HG03045 (cell line): ENCODE data around the gene ADM.

ENCODE experiments used
- ATAC-seq: cut with Tn5 transposase; IDR thresholded peaks from one replicate; pipeline ENCODE4 v1.9.1; 2021; ENCODE audit warnings: mild to moderate bottlenecking, moderate library complexity; ENCODE audit not compliant: unreplicated experiment

ADM gene

DNA sequence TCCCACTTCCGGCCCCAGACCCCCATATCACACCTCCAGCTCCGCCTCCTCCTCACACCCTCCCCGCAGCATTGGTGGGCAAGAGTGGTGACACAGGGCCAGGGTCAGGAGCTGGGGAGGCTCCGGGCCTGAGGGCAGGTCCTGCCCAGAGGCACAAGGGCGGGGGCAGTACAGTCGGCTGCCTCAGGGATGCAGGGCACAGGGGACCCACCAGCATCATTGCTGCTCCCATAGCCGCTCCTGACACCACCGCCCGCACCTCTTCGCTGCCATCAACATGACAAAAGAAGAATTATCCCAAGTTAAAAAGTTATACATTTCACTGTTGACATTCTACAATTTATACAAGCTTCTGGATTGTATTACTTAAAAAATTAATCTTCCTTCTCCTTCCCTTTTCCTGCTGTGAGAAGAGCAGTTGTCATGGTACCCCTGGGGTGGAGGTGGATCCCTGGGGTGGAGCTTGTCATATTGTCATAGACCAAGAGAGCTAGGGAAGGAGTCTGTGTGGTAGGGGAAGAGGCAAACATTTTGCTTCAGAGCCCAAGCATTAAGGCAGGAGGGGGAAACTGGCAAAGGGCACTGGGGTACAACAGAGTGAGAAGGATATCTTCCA is 15.0 kb upstream of the ADM start:
- no peak for ATAC-seq

DNA sequence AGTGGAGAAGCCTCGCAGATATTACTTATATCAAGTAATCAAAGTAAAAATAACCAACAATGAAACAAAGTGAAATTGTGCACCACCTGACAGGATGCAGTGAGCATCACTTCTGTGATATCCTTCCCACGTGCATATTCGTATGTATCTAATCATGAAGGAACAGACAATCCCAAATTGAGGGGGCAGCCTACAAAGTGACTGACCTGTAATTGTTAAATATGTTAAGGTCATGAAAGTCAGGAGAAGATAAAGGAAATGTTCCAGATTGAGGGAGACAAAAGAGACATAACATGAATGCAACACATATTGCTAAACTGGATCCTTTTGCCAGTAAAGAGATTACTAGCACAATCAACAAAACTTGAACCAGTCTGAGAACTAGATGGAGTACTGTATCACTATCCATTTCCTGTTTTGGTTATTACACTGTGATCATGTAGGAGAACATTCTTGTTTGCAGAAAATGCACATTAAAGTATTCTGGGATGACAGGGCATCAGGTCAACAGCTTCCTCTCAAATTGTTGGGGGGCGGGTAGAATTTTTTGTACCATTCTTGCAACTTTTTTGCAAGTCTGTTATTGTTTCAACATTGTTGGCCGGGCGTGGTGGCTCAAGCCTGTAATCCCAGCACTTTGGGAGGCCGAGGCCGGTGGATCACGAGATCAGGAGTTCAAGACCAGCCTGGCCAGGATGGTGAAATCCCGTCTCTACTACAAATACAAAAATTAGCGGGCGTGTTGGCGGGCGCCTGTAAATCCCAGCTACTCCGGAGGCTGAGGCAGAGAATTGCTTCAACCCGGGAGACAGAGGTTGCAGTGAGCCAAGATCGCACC is 12.9 kb upstream of the ADM start:
- no peak for ATAC-seq

DNA sequence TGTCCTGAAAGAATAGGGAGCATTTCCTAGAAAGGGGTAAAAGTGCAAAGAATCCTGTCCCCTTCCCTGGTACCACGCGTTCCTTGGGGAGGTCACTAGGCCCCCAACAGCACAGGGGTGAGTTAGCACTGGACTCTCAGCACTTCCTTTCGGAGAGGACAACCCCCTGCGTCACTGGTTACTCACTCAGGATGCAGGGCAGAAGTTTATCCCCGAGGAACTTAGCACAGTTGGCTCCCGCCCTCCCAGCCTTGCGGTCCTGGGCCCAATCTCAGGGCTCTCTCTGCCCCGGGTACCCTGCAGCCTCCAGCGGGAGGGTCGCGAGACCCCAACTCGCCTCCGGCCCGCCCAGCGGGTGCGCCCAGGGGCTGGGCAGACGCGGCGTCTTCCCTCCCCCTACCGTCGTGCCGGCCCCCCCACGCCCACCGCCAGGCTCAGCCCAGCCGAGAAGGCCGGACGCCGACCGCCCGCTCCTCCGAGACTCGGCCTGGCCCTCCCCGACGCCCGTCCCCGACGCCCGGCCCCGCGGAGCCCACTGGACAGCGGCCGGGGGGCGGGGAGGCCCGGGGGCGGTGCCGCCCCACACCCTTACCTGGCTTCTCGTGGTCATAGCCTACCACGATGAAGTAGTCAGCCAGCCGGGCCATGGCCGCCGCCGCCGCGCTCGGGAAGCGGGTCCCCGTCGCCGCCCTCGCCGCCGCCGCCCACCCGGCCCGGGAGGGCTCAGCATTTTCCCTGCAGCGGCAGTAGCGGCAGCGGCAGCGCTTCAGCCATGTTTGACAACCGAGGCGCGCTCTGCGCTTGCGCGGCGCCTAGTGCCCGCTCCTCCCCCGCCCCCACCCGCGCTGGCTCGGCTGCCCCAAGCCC is 11.2 kb upstream of the ADM start, which contains the start of gene SBF2:
TSS of gene SBF2 (minus strand) at position 797 of the 867 bp plus-strand sequence. CDS start at position 647, 150 bp downstream.
- ATAC-seq = peak; percentile 44

DNA sequence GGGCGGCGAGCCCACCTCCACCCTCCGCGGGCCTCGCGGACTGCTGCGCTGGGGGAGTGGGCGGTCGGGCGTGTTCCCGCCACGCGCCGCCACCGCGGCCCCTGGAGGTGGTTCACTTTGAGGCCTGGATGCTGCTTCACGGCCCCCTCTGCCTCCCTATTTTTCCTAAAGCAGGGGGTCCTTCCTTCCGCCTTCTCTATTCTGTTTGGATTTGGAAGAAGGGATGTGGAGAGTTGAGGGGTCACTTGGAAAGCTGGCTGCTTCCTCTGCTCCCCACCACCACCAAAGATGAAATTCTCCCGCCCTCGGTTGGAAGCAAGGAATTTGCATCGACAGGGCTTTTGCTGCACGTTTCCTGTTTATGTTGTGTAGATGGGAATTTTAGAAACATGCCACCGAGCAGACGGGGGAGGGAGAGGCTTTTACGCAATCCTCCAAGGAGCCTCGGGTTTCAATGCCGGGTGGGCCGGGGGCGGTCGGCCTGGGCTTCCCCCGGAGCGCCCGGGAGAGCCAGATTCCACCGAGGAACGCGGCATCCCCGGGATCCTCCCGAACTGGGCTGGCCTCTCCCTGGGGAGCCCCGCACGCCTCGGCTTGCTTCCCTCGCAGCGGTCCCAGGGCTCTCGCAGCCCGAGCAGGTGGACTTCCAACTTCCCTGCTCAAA is 10.5 kb upstream of the ADM start:
- no peak for ATAC-seq

DNA sequence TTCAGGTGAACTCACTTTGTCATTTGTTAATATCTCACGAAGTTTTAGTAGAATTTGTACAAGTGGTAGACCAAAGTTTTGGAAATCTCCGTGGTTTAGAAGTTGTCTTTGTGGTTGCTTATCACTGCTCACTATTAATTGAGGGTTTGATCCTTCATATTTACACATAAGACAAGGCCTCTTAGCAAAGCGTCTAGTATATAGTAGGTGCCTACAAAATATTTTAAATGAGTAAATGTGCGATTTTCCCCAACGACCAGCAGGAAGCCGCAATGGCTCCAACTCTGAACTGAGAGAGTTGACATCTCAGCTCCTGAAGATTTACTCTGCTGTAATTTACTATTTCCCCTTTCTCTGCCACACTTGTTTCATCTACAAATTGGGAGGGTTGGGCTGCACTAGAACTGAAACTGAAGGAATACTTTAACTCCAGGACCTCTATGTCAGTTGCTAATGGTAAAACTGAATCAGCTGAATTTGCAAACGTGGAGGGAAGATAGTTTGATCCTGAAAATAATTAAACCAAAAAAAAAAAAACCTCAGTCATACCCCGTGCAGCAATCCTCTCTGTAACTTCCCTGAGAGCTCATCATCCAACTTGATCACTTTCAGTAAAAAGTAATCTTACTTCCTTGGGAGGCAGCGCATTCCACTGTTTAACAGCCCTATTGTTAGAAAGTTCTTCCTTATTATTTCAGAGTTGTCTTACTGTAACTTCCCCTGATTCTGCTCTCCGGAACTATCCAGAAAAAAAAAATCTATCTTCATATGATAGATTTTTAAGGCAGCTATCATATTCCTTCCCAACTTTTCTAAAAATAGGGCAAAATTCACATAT is 9.6 kb upstream of the ADM start:
- ATAC-seq = no peak

DNA sequence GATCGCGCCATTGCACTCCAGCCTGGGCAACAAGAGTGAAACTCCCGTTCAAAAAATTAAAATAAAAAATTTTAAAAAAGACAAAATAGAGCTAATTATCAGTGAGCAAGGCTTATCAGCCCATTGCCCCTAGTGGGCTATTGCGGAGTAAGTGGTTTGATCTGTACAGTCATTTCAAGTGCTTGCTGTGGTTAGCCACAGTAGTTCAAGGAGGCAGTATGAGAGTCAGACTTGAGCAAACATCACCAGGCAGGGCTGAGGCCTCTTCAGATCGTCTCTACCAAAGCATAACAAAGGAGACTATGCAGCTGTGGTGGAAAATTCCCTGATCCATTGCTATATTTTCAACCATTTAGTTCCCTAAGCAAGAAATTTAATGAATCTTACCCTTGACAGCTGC is 6.5 kb upstream of the ADM start:
- ATAC-seq = peak; percentile 90

DNA sequence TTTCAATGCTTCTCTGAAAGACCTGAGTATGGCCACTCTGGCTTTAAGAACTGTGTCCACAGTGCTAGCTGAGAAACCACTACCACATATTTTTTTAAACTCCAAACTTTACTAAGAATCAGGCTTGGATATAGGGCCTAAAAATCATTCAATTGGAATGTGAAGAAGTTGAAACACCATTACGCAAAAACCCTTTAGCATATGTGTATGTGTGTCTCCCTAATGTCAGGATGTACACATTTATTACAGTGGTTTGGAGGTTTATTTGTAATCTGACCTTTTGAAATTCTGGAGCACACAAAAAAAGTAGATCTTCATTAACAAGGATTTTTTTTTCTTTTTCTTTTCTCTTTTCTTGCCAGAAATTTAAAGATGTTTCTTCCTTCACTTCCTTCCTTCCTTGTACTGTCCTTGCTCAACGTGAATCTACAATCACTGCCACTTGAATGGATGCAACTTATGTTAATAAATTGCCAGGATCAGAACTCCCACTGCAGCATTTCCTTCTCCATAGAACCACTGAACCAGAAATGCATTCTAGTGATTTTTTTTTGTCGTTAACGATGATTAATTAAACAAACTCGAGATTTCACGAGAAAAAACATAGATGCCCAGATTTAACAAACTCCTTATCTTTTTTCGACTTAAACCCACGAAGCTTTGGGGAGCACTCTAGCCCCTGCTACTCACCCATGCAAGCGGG is 3.1 kb upstream of the ADM start:
- no peak for ATAC-seq

DNA sequence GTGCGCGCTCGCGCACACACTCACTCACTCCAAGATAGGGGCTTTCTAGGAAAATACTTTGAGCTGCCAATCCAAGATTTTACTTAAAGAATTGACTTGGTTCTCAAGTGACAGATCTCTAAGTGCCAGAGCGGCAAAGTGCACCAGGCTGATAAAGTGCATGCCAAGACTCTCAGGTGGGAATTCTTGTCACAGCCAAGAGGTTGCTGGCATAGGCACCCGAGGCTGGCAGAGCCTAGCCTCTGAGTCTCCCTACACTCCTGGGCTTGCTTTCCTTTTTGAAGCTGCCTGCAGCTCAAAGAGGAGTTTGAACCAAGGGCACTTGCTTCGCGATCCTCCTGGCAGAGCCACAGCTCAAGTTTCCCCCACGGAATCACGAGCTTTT is 2.5 kb upstream of the ADM start:
- no peak for ATAC-seq

DNA sequence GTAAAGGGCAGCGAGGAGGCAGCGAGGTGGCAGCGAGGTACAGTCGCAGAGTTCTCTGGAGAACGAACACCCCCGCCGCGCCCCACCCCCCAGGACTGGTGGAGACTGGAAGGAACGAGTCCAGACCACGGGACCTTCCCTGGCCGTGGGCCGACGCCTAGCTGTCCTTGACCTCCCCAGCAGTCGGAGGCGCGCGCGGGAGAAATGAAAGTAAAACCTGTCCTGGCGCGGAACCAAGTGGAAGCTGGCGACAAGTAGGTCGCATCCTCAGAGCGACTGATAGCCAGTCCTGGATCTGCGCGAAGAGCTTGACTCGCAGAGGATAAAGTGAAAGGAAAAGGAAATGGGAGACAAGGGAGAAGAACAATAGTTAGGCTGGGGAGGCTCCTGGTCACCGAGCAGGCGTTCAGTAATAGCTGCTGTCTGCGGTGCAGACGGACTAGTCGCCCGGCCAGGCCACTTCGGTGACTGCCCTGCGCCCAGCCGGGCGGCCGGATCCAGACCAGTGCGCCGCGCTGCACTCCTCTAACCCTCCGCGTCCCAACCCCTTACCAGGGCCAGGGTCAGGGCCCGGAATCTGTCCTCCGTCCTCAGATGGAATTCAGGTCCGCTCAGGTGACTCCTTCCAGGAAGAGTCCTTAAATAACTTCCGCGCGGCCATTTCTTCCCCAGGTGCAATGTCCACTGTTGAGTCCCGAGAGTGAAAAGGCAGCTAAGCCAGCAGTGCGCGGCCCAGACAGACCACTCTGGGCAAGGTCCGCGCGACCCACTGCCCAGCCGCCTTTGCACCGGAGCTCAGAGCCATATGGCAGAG is 1.9 kb upstream of the ADM start:
- ATAC-seq = no peak

DNA sequence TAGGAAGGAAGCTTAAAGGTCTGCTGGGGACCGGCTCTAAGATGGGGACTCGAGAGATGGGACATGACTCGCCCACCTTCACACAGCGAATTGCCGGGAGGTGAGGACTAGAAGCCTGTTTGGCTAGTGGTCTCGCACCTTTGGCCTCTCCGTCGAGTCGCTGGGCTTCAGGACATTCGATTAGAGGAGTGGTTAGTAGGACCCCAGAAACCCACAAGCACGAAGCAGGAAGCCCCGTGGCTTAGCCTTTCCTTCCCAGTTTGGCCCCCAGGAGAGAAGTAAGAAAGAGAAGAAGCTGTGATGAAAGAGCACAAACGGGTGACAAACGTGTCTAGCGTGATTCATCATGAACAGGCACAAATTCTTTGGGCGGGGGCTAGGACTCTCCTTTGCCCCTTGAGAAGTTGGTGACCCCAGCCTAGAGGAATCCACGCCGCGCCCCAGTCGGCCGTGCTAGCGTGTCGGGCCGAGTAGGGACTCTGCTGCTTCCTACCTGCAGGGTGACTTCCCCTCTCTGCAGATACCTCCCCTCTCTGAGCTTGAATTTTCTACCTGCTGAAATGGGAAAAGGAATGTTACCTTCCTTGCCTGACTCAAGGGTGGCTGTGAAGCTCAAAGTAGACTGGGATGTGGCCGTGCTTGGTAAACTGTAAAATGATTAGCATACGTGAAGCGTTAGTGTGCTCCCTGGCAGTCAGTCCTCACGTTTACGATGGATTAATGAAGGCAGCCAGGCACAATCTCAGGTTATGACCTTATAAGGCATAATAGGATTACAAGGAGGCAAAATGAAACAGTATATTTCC is 1.1 kb upstream of the ADM start:
- ATAC-seq = no peak

DNA sequence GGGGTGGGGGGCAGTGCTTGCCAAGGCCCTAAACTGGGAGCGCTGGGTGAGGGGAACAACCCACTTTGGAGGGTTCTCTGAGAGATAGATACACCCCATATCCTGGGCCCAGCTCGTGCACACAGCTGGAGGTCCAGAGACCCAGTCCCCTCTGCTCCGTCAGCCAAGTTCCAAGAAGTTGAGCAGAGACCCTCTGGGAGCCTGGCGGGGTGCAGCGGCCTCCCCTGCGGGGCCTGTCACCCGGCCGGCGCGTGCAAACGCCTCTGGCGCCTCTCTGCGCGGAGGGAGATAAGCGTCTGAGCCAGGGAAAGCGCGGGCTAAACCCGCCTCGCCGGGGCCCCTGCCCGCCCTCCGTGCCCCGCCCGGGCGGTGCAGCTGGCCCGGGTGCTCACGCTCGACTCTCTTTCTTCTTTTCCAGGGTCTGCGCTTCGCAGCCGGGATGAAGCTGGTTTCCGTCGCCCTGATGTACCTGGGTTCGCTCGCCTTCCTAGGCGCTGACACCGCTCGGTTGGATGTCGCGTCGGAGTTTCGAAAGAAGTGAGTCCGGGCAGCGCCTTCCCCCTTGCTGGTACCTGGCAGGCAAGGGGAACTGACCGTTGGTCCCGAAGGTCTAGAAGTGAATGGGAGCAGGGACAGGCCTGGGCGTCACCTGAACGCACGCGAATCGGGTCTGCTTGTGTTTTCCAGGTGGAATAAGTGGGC is 540 bp downstream of the ADM start:
- no peak for ATAC-seq

DNA sequence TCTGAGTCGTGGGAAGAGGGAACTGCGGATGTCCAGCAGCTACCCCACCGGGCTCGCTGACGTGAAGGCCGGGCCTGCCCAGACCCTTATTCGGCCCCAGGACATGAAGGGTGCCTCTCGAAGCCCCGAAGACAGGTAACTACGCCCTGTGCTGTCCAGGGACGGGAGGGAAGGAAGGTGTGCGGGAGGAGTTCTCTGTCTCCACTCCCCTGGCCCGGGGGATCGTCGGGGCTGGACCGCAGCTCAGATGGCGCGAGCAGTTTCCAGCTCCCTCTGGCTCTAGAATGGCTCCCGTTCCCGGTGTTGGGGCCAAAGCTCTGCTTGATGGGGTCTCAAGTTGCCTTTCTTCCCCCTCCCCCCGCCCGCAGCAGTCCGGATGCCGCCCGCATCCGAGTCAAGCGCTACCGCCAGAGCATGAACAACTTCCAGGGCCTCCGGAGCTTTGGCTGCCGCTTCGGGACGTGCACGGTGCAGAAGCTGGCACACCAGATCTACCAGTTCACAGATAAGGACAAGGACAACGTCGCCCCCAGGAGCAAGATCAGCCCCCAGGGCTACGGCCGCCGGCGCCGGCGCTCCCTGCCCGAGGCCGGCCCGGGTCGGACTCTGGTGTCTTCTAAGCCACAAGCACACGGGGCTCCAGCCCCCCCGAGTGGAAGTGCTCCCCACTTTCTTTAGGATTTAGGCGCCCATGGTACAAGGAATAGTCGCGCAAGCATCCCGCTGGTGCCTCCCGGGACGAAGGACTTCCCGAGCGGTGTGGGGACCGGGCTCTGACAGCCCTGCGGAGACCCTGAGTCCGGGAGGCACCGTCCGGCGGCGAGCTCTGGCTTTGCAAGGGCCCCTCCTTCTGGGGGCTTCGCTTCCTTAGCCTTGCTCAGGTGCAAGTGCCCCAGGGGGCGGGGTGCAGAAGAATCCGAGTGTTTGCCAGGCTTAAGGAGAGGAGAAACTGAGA is 1.4 kb downstream of the ADM start:
- no peak for ATAC-seq

DNA sequence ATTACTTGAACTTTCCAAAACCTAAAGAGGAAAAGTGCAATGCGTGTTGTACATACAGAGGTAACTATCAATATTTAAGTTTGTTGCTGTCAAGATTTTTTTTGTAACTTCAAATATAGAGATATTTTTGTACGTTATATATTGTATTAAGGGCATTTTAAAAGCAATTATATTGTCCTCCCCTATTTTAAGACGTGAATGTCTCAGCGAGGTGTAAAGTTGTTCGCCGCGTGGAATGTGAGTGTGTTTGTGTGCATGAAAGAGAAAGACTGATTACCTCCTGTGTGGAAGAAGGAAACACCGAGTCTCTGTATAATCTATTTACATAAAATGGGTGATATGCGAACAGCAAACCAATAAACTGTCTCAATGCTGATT is 2.1 kb downstream of the ADM start:
- no peak for ATAC-seq

DNA sequence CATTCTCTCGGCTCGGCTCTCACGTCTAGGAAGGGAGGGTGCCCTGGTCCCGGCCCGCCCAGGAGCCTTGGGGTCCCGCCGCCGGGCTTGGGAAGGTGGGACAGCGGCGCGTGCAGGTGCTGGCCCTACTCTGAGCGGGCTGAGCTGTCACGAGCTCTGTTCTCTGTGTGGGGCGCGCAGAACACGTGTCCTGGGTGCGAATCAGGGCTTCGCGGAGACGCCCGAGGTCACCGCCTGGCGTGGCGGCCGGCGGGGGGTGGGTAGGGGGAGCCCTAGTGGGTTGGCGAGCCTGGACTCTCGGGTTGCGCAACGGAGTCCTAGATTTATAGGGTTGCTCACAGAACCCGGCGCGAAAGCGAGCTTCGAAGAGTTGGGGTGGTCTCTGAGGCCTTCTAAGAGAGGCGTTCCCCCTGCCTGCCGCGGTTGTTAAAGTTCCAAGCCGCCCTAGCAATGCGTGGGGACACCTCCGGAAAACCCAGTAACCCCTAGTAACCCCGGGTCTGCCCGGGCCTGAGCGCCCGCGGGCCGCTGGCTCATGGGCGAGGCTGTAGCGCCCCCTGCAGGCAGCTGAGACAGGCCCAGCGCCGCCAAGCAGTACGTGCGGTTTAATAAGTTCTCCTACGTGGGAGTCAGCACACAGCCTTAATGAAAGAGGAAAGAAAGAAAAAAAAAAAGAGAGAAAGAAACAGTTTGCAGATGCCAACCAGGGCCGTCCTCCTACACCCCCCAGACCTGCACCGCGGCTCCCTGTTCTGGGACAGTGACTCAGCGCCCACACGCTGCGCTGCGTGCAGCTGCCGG is 2.7 kb downstream of the ADM start:
- ATAC-seq = peak; percentile 62

DNA sequence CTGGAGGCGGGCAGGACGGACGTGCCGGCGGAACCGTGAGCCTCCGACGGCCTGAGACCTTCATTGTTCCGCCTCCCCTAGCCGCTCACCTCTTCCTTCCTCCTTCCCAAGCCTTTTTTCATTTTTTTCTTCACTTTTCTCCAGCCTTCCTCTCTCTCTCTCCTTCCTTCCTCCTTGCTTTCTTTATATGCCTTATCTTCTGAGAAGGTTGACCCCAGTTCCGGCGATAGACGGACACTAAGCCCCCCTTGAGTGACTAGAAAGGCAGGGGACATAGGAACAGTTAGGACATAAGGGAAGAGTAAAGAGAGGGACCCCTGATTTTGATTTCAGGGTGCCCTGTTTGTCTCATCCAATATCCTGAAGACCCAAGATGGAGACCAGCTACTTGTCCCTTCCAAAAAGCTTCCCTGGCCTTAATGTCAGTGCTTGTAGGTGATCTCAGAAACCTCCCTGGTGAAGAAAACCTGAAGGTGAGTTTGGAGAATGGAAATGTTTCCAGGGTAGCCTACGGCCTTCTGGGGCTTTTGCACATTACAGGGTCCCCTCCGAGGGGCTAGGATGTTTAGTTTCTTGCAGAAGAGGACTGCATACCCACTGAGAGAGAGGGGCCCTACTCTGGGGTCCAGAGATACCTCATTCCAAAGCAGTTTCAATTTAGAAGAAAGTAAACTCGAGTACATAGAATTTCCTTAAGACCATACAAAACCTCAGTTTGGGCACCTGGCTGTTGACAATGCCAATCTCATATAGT is 3.5 kb downstream of the ADM start:
- no peak for ATAC-seq
